GM10847 (cell line): ENCODE measurements around the gene HNRNPA1L2.

Experiments
- POLR2A ChIP-seq: IDR thresholded peaks from 2 replicates; pipeline ENCODE4 v1.6.1; 2011; ENCODE audit not compliant: insufficient read length; ENCODE audit errors: extremely low read depth

The HNRNPA1L2 gene

DNA sequence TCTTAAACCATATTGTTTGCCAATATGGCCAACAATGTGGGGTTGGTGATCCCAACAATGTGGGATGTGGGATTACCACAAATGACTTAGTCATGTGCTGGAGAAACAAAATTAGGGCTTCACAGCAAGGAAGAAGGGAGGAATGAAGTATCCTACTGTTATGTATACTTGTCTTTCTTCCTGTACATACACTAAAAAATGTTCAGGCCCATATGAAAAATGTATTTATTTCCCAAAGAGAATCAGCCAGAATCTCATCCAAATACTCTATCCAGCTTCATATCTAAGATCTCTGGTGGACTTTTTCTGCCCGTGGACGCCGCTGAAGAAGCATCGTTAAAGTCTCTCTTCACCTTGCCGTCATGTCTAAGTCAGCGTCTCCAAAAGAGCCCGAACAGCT, at the start of gene HNRNPA1L2:
TSS of gene HNRNPA1L2 (plus strand) at position 301 of the 400 bp plus-strand sequence. CDS start at position 363, 62 bp downstream.
- no peak for TF ChIP-seq POLR2A

DNA sequence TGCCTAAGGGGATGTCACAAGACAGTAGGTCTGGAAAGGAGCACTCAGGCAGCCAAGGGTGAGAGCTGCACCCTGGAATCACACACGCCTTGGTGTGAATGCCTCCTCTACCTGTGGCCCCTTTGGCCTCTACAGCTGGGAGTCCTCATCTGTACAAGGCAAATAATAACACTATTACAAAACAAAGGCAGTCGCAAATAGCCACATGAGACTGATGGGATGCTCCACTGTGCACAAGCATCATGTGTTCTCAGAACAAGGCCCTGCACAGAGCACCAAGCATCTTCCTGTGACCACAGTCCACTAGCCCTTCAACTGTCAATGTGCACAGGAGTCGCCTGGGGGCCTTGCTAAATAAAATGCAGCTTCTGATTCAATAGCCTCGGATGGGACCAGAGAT, 44.6 kb upstream of the HNRNPA1L2 start:
- no peak for TF ChIP-seq POLR2A

DNA sequence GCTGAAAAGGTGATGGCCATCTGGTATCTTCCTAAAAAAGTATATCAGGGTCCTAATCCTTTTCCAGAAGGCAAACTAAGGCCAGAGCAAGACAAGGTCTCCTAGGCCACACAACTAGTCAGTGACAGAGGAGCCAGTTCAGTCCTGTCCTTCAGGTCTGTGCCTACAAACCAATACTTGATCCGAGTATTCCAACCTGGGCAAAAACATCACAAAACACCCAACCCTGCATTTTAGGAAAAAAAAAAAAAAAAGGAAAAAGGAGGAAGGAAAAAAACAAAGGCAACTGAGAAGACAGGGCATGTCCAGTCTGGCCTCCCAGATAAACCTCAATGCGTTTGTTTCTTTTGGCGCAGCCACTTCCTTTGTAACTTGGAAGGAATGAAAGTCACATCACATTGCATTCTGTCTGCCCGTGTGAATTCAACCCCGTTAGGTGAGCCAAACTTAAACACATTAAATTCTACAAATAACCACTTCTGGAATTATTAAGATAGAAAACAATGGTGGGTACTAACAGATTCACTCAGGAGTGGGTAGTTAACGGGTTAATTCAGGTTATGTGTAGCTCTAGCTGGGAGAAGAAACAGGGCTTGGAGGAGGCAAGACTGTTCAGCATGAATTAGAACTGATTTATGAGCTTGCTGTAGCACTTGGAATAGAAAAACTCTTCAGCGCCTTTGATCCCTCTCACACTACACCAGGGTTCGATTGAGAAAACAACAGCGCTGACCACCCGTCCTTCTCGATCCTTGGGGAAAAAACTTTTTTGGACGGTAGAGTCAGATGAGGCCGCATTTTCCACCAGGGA, 43.0 kb upstream of the HNRNPA1L2 start:
- no peak for TF ChIP-seq POLR2A

DNA sequence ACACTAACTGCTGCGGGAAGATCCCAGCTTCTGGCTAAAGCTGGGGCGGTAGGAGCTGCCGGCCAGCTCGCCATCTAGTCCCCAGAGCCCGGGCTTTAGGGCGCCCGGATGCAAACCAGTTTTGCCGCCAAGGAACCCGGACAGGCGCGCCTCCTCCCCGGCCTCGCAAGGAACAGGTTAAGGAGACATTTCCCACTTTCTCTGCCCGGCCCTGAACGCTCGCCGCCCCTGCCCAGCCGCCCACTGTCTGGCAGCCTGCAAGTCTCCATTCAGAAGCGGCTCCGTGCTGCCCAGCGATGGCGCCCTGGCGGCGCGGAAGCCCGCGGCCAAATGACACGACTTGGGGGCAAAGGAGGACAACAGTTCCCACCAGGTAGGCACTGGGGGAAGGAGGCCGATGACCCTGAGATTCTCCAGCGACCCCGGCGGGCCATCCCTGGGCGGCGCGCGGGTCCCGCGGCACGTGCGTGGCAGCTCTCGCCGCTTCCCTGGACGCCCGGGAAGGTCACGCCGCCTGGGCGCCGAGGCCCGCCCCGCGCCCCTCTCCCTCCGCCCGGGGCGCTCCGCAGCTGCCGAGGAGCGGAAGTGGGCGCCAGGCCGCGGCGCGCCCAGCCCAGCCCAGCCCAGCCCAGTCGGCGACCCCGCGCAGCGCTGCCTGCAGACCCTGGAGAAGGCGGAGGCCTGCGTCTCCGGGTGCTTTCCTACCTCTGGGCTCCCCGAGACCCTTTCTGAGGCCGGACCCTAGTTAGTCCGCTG, 42.2 kb upstream of the HNRNPA1L2 start:
- no peak for TF ChIP-seq POLR2A

DNA sequence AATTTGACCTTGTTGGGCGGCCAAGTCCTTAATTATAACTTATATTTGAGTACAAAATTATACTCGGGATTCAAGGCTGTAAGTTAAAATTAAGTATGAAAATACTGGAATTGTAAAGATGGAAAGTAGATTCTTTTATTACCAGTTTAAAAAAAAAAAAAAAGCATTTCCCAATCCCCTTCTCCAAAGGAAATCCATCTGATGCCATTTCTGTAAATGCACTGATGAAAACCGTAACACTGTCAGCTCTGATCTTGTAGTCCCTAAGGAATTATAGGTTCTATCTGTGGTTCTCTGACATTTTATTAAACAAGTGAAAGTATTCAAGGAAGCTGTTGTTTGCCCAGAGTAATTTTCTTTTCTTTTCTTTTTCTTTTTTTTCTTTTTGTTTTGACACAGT, 41.6 kb upstream of the HNRNPA1L2 start:
- no peak for TF ChIP-seq POLR2A

DNA sequence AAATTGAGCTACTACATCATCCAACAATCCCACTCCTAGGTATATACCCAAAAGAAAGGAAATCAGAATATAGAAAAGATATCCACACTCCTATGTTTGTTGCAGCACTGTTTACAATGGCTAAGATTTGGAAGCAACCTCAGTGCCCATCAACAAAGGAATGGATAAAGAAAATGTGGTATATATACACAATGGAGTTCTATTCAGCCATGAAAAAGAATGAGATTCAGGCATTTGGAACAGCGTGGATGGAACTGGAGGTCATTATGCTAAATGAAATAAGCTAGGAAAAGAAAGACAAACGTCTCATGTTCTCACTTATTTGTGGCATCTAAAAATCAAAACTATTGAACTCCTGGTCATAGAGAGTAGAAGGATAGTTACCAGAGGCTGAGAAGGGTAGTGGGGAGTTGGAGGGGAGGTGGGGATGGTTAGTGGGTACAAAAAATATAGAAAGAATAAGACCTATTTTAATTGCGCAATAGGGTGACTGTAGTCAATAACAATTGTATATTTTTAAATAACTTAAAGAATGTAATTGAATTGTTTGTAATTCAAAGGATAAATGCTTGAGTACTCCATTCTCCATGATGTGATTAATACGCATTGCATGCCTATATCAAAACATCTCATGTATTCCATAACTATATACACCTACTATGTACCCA, 27.0 kb upstream of the HNRNPA1L2 start:
- TF ChIP-seq POLR2A = no peak

DNA sequence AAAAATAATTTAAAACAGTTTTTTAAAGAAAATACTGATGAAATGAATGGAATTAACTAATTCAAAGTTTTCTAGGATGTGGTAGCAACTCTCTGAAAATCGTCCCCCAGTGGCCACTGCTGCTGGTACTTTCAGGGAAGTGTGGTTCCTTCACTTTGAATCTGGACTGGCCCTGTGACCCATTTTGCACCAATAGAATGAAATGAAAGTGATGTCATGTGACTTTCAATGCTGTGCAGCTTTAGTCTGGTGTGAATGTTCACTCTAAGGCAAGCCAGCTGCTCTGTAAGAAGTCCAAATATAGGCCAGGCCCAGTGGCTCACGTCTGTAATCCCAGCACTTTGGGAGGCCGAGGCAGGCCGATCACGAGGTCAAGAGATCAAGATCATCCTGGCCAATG, 26.4 kb upstream of the HNRNPA1L2 start:
- TF ChIP-seq POLR2A = no peak

DNA sequence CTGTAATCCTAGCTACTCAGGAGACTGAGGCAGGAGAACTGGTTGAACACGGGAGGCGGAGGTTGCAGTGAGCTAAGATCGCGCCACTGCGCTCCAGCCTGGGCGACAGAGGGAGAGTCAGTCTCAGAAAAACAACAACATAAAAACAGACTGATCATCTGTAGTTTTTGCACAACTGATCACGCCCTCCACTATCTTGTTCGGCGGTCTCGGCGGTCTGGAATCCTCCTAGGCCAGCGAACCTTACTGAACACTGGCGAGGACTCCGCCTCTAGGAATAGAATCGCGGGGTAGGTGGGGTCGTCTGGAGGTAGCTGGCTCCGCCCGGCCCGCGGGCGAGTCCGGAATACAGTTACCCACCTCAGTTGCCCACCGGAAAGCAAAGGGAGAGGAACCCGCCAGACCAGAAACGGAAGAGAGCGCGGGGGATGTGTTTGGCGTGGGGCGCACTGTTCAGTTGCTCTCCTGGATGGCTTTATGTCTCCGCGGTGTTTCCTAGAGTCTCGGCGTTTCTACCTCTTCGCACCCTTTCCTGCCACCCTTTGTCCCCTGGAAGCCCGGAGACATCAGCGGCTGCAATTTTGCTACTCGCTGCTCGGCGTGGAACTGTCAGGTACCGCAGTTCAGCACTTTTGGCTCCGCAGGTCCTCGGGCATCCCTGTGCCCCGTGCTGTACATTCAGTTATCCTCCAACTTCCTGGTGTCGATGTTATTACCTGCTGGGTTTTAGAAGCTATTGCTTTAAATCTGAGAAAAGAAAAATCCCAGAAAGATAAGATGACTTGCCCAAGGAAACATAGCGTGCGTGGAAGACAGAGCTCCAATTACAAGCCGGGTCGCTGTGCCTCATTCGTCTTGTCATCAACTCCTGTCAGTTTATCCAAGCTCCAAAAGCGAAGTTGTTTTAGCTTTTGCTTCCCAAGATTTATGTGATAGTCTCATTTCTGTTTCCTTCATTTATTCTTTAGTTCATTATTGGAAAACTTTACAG, 24.9 kb upstream of the HNRNPA1L2 start:
- peak; percentile 66 for TF ChIP-seq POLR2A

DNA sequence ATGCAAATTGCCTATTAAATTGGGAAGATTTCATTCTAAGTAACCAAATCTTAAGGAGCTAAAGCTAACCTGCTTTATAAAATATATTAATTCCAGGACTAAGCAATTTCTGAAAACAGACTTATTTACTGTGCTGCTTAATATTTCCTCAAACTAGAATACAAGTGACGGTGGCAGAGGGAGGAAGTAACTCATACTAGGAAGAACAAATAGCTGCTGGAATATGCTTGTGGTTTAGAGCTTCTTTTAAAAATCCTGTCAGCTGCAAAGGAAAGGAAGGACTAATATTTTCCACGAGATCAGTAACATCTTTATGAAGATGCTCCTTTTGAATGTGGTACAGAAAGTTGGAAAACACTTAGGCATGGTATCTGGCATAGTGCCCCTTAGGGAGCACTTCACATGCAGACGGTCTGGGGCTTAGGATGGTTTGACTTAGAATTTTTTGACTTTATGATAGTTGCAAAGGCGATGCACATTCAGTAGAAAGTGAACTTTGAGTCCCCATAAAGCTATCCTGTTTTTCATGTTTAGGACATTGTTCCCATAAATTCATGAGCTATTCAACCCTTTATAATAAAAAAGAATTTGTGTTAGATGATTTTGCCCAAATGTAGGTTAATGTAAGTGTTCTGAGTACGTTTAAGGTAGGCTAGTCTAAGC, 3.4 kb upstream of the HNRNPA1L2 start:
- TF ChIP-seq POLR2A = no peak

DNA sequence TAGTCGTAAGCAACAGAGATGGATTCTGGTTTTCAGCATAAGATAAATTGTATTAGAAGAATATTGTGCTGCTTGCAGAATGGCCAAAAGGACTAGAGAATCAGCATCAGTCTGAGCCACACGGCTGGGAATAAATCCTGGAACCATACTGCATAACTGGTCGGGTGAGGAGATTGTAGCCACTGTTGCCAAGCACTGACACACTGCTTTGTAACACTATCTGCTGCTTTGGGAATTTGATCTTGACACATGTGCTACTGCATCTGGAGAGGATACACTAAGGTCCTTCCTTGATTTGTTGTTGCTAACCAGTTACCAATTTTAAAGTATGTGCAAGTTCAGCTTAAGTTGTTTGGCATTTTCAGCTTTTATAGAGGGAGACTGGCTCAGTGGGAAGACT, 1.9 kb downstream of the HNRNPA1L2 start:
- no peak for TF ChIP-seq POLR2A

DNA sequence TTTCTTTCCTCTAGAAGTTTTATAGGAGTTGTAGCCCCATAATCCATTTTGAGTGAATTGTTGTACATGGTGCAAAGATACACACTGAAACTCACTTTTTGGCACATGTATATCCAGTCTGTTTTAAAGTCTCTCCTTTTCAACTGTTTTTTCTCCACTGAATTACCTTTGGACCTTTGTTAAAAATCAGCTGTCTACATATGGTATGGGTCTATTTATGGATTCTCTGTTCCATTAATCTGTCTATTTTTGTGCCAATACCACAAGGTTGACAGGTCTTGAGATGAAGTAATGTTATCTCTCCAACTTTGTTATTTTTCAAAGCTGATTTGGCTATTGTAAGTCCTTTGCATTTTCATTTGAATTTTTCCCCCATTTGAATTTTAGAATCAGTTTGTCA, 4.7 kb downstream of the HNRNPA1L2 start:
- no peak for TF ChIP-seq POLR2A

DNA sequence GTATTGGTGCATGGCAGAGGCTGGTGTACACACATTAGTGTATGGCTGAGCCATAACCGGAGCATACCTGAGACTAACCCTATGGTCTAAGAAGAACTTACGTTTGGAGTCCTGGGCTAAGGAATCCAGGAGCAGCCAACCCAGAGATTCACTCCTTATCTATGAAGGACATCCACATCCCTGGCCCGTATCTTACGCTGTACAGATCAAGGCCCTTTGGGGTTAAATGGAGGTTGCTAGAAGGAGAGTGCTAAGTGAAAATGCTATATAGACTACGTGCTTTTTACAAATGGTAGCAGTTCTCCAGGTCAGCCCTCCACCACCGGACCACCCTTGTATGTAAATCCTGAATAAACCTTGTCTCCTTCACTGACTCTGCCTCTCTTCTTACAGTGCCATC, 8.5 kb downstream of the HNRNPA1L2 start:
- TF ChIP-seq POLR2A = no peak

DNA sequence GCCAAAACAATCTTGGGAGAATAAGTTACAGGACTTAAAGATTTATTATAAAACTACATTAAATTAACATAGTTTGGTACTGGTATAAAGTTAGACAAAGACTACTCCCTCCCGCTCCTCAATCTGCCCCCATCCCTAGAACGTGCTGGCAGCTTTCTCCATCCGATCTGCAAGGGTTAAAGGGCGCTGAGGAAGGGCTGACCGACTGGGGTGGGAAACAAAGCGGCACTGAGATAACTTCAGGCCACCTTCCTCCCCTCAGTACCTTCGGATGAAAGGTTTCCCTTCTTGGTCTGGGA, 9.6 kb downstream of the HNRNPA1L2 start:
- no peak for TF ChIP-seq POLR2A

DNA sequence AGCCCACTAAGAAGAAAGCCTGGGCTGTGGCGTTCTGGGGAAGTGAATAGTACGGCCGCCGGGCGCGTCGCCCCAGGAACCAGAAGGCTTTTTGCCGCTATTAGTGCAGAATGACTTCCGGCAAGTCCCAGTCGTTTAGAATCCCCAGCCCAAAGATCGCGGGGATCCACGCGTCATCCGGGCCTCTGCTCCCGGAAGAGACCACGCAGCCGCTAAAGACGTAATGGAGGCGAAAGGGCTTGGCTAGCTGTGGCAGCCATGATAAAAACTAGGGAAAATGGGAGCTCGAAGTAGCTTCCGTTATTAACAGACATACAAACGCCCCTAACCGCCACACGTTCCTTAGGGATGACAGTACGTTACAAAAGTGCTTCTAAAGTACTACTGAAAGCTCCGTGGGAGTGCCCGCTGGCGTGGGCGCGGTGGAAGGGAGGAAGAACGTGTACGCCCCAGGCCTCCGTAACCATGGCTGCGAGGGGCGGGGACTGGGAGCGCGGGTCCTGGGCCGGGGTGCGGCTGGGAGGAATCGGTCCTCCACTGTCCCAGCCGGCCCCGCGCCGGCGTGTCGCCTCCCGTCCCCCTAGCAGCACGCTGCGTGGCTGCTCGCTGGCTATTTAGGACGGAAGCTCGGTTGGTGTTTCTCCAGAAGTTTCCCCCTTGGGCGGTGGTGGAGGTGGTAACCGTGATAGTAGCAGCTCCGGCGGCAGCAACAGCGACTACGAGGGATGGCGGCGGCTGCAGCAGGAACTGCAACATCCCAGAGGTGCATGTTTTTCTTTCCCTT, 10.2 kb downstream of the HNRNPA1L2 start, which contains the start of gene SUGT1:
TSS of gene SUGT1 (plus strand) at position 641 of the 784 bp plus-strand sequence. CDS start at position 726, 85 bp downstream.
- peak; percentile 68 for TF ChIP-seq POLR2A

DNA sequence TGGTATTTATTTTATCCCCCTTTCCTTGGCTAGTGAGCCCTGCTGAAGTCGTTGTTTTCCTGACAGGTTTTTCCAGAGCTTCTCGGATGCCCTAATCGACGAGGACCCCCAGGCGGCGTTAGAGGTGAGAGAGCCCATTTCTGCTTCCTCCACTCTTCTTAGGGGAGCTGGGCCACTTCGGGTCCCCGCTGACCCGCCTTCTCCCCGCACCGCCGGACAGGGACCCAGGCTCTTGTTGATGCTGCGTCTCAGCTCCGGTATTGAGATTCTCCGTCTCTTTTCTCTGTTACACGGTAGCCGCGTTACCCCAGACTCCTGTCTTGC, 10.7 kb downstream of the HNRNPA1L2 start:
- TF ChIP-seq POLR2A = no peak
